HG03575 (cell line): ENCODE data around the gene ALKBH3.

Experiments
- ATAC-seq: cut with Tn5 transposase; IDR thresholded peaks from one replicate; pipeline ENCODE4 v1.9.1; 2021; ENCODE audit not compliant: unreplicated experiment, insufficient number of reproducible peaks, low FRiP score; ENCODE audit errors: extremely low read depth

ALKBH3 gene

DNA sequence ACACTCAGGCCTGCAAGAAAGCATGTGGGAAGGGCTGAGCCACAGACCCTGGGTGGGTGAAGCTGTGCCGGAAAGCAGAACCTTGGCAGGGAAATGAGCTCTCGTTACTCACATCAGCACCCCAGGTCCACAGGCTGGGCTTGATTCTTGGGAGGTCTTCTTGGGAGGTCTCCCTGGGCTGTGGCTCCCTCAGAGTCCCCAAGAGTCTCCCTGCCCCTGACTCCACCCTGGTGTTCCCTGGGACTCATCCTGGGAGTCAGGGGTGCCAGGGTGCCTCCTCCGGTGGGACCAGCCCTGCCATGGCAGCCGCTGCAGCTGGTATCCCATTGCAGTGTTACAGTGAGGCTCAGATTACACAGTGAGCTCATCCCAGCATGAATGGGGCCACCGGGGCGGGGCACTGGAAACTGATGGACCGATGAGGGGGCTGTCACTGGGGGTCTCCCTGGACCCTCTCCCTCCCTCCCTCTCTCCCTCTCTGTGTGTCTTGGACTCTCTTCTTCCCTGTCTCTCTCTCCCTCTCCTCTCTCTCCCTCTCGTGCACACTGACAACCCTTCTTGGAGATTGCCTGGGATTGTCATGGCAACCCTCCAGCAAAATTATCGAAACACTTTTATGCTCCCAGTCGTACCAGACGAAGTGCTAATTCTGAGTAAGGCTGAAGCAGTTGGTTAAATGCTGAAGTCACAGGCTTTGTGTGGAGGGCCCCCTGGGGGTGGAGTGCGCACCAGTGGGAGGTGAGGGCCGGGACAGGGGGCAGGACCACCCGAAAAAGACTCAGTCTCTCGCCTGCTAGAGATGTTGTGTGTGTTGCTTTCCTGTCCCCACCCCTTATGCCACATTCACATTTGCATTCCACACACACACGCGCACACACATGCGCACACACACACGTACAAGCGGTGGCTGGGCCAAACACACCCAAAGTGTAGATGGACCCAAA, 53.2 kb downstream of the ALKBH3 start:
- ATAC-seq = no peak

DNA sequence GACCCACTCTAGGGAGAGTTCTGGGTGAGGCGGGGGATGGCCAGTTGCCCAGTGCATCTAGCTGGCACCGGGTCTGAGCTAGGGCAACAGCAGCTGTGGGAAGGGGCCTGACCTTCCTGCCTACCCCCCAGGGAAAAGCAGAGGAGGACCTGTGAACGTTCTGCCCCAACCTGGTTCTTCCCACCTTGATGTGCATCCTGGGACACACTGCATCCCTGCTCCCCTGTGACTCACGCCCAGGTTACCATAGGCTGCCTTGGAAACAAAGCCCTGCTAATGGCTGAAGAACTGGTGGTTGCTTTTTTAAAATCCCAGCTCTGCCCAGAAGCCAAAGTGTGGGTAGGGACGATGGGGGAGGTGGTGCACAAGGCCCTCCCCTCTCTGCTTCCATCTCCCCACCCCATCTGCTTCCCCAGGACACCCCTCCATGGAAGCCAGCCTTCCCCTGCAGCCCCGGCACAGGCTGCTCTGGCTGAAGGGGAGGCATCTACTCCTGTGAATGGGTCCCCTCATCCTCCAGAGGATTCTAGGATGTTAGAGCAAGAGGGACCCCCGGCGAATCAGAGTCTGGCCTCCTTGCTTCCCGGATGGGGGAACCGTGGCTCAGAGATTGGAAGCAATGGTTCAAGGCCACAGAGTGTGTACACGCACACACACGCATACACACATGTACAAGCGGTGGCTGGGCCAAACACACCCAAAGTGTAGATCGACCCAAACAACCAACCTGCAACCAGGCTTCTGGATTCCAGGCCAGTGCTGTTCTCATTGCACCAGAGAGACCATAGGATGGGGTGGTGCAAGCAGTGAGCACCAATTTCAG, 54.2 kb downstream of the ALKBH3 start:
- ATAC-seq = no peak

DNA sequence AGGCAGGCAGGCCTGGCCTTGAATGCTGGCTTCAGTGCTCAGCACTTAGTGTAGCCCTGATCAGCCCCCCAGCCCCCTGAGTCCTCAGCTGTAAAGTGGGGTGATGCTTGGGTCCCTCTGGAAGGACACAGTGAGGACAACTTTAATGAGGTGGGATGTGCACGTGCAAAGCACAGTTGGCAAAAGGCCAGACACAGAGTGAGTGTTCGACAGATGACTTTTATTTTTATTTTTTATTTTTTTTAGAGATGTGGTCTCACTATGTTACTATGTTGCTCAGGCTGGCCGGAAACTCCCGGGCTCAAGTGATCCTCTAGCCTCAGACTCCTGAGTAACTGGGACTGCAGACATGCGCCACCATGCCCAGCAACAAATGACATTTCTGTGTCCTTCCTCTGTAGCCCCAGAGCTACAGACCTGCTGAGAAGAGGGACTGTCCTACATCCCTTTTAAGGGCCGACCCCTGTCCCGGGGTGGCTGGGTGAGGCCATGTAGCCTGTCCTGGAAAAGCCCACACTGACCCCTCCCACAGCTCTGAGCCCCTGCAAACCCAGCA, 54.9 kb downstream of the ALKBH3 start:
- ATAC-seq = no peak

DNA sequence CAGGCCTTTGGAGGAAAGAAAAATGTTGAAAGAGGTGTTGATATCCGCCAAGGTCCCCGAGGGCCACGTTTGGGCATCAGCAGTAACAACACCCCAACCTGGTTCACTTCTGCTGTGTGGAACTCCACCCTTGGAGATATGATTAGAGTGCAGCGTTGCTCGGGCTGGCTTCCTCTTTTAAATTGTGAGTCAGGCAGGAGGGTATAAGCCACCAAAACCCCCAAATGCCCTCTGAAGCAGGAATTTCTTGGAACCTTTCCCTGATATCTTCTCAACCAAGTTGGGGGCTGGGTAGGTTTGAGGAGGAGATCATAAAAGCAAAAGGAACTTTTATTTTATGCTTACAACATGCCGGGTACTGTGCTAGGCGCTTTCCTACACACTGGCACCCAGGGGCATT, 55.4 kb downstream of the ALKBH3 start:
- no peak for ATAC-seq

DNA sequence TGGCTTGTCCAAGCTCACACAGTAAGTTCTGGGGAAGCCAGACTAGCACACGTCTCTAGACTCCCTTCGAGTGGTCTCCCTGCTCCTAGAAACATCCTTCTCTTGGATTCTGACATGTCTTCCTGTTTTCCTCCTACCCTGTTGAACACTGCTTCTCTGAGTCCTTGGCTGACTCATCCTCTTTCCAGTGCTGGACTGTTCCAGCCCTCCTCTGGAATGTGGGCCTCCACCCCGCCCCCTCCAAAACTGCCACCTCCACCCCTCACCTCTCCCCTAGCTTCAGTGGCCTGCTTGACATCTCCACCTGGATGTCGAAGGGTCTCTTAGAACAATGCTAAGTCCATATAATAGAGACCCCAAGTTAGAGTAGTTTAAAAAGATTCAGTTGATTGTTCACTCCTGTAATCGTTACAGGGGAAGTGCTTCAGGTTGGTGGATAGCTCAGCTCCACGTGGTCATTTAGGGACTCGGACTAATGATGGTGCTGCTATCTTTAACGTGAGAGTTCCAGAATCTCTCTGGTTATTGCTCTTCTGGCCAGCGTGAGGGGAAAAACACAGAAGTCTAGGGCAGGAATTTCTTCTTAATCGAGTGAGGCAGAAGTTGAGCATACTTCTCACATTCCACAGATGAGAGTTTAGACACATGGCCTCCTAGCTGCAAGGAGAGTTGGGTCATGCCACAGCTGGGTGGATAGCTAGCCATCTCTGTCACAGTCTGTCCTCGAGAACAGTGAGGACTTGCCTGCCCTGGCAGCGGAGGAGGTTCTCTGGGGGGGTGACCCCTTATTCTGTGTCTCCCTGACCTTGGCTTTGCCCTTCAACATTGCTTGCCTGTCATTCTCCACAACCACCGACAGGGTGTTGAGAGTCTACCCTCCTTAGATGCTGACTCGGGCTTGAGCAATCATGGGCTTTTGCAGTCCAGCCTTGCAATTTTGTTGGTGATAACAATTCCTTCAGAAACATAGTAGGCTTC, 57.1 kb downstream of the ALKBH3 start:
- no peak for ATAC-seq

DNA sequence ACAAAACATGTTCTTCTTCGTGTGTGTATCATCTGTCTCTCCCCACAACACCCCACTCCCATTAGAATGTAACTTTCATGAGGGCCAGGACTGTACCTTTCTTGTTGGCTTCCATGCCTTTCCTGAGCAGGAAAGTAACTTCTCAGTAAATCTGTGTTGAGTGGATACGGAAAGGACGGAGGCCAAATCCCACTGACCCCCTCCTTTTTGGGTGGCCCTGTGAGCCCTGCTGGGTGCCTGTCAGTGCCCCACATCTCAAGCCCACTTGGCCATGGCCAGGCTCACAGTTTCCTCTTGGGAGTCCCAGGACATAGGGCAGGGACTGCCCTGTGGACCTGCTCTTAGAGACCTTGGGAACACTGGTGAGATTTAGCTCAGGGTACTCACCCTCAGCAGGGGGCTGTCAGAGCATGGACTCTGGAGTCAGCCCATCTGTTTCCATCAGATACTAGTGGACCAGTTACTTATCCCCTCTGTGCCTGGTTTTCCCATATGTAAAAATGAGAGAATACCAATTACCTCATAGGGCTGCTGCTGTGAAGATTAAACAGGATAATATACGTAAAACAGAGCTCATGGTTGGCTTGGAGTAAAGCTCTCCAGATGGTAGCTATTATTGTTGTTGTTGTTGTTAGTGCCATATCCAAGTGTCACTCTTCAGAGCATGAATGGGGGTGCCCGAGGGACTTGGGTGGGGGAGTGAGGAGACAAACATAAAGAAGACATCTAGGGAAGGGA, 60.8 kb downstream of the ALKBH3 start:
- ATAC-seq = no peak

DNA sequence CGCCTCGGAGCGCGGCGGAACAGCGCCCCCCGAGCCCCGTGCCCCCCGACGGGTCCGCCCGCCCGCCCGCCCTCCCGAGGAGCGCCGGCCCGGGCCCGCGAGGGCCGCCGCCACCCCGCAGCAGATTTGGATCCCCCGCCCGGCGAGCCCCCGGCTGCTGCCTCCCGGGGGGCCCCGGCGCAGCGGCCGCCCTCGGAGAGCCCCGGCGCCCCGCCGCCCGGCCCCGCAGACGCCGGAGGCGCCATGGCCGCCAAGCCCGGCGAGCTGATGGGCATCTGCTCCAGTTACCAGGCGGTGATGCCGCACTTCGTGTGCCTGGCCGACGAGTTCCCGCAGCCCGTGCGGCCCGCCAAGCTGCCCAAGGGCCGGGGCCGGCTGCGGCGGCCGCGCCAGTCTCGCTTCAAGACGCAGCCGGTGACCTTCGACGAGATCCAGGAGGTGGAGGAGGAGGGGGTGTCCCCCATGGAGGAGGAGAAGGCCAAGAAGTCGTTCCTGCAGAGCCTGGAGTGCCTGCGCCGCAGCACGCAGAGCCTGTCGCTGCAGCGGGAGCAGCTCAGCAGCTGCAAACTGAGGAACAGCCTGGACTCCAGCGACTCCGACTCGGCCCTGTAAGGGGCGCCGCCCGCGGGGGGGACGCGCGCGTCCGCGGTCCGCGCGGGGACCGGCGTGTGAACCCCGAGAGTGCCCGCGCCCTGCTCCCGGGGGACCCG, 62.2 kb downstream of the ALKBH3 start:
- ATAC-seq = no peak

DNA sequence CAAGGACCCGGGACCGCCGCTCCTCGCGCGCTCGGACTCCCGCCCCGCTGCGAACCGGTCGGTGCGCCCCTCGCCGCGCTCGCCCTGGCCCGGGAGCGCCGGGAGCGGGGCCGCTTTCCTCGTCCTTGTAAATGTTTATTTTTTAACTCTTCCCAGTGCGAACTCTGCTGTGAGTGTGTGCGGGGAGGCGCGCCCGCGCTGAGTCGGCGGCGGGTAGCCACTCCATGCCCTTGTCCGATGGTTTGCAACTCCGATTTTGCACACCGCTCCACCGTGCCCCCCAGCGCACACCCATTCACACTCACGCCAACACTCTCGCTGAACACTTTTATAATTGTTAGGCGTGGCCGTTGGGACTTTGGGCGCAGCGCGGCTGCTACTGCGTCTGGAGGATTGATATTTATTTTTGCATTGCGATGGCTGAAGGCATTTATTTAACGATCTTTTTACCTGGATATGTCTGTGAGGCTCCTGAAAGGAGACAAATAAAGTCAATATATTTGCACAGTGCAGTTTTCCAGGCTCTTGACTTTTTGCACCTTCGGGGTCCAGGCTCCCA, 62.8 kb downstream of the ALKBH3 start:
- no peak for ATAC-seq

DNA sequence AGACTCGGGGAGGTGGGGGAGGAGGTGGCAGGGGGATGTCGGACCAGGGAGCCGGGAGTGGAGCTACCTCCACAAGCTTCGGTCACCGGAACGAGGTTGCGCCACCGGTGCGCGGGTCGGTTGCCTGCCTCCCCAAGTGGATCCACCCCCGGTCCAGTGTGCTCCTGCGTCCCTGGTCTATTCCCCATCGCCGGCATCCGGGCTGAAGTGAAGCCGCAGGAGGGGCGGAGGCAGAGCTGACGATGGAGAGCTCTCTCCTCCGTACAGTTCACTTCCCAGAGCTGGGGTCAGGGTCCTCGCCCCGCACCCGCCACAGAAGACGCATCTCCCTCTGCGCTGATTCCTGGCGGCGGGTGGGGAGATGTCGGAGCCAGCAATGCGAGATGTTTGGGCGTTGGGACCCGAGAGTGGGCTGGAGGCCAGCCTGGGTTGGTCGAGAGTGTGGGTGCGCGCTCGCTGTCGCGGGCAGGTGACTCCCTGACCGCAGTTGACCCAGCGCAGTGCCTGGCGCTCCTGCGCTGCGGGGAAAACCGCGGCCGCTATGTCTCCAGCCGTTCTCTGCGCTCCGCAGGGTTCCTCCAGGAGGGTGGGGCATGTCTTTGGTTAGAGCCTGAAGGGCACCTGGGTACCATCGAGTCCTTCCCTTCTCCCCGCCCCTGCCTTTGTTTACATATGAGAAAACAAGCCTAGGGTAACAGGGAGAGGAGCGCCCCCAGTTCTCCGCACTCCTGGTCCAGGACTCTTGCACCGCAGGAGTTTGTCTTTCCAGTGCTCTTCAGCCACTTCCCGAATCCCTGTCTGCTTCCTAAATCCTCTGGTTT, 63.5 kb downstream of the ALKBH3 start:
- no peak for ATAC-seq

DNA sequence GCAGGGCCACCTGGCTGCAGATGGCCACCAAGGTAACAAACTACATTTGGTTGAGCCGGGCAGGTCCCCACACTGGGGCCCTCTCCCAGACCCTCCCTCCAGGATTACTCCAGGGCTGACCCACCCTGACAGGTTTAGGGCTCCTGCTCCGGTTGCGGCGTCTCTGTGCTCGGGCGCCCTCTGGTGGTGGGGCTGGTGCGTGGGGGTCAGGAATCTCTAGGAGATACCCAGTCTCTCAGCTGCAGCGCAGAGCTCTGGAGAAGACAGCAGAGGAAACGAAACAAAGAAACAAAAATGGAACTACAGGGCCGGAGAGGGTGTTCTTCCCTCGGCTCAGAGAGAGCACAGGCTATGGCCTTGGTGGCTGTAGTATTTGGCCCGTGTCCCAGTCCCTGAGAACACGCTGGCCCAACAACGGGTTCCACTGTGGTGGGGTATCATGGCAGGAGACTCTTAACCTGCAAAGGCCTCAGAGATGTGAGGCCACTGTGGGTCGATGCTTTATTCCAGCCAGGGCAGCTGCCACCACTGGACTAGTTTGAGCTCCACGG, 64.2 kb downstream of the ALKBH3 start:
- no peak for ATAC-seq

DNA sequence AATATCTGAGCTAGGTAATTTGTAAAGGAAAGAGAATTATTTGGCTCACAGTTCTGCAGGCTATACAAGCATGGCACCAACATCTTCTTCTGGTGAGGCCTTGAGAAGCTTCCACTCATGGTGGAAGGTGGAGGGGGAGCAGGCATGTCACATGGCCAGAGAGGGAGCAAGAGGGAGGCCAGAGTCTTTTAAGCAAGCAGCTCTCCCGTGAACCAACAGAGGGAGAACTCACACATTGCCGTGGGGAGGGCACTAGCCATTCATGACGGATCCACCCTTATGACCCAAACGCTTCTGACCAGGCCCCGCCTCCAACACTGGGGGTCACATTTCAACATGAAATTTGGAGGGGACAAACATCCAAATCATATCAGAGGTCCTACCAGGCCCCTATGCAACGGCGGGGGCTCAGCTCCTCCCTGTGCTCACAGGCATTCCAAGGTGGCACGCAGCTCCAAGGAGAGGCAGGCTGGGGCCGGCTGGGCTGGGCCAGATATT, 66.4 kb downstream of the ALKBH3 start:
- ATAC-seq = no peak

DNA sequence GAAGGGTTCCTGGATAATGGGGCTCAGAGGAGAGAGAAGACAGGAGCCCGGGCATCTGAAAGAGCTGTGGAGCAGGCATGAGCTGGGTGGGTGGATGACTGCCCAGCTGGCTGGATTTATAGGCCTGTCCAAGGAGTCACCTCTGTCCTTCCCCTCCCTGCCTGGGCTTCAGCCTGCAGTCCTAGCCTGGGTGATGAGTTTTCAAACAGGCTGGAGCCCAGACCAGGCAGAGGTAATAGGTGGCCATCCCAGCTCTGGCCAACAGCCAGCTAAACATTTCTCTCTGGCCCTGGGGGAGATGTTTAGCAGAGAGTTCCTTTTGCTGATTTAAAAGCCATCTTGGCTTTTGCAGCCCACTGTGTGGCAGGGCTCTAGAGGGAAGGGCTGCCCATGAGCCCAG, 67.2 kb downstream of the ALKBH3 start:
- no peak for ATAC-seq

DNA sequence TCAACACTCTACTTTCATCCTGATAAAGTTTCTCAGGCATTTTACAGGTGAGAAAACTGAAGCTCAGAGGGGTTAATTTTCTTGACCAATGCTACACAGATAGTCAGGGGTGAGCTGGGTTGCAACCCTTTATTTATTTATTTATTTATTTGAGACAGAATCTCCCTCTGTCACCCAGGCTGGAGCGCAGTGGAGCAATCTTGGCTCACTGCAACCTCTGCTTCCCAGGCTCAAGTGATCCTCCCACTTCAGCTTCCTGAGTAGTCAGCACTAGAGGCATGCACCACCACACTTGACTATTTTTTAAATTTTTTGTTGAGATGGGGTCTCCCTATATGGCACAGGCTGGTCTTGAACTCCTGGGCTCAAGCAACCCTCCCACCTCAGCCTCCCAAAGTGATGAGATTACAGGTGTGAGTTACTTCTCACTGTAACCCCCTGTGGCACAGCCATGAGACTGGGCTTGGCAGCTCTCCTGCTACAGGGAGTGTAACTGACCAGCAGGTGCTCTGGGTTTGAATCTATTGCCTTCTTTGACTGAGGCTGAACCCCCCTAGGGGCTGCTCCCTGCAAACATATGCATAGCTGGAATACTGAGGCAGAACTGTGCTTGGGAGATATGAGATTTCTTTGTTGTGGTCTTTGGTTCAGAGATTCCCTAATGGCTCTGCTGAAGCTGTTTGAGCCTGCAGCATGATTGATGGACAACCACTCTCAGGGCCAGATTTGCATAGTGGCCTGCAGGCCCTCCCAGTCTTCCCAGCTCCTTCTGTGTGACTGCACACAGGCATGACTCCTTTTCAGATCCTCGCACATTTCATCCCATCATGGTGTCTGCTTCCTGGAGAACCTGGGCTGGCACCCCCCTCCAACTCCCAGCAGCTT, 68.0 kb downstream of the ALKBH3 start:
- no peak for ATAC-seq

DNA sequence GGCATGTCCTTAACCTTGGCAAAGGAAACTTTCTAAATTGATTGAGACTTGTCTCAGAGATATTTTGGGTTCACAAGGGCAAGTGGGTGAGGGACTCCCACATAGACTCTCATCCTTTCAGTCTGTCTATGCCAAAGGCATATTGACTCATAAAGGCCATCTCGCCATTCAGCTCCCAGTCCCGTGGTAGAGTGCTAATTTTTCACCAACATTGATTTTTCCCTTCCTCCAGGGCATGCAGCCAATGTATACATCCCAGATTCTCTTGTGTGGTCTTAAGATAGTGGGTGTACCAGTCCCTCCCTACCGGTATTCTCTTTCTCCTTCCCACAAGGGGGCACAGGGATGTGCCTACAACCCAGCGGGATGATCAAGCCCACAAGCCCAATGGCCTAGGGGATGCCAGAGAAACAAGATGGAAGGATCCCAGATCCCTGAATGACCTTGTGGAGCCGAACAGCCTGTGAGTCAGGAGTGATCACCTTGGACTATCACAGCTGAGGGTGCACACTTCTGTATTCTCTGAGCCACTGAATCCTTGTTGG, 69.8 kb downstream of the ALKBH3 start:
- ATAC-seq = no peak

DNA sequence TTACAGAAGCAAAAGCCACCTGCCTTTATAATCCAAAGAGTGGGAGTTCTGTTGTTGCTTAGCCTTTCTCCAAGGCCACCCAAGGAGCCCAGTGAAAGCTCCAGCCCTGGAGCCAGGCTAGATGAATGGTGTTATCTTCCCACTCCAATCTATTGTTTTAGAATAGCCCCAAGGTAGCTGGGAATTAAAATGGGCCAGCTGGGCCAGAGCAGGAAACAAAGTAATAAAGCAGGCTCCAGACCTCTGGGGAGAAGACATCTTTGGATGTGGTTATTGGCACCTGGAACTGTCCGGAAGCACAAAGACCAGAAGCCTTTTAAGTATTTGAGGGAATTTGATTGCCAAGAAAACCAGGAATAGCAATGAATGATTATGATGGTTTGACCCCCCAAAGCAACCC, 70.6 kb downstream of the ALKBH3 start:
- ATAC-seq = no peak
